GM12878 (cell line): ENCODE data around the gene STK33. TPM values are rescaled to one million over a fixed set of nuclear protein-coding genes. Genes with fewer than 3 reads are reported as not detected.

ENCODE experiments used
- ATAC-seq: fragments of 200-7000 bp; cut with Tn5 transposase; 3 replicates; pipeline ENCODE4 v1.9.1; 2020; ENCODE audit warnings: mild to moderate bottlenecking, moderate library complexity
- BruUV-seq: library from RNA; stranded (reverse); fragments of 400-500 nt; replicated peaks from 2 replicates; lab custom pipeline; 2021; lab: Mats Ljungman, UMichigan
- CTCF ChIA-PET: fragments of 300-600 bp; sonication (Branson Sonifier 250); formaldehyde crosslinking; extraction: SDS; loops from one replicate; lab custom pipeline; 2021; ENCODE audit warnings: inconsistent platforms; lab: Yijun Ruan, JAX
- POLR2A ChIA-PET: fragments of 350-600 bp; formaldehyde crosslinking; extraction: SDS; loops from one replicate; lab custom pipeline; 2021; ENCODE audit warnings: inconsistent platforms; lab: Charles Lee
- RAD21 ChIA-PET: fragments of 300-600 bp; sonication (Branson Sonifier 250); formaldehyde crosslinking; loops from one replicate; lab custom pipeline; 2023; ENCODE audit warnings: antibody characterized with exemption; ENCODE audit not compliant: unreplicated experiment; lab: Charles Lee
- SMC1A ChIA-PET: fragments of 300-600 bp; sonication (Branson Sonifier 250); formaldehyde crosslinking; loops from one replicate; lab custom pipeline; 2023; ENCODE audit not compliant: unreplicated experiment, uncharacterized antibody; lab: Charles Lee
- DNase-seq: peaks from one replicate; pipeline ENCODE4 v3.0.0-alpha.2; 2011; ENCODE audit warnings: low read depth, low spot score
- FAIRE-seq: peaks from 3 replicates; lab custom pipeline; 2011; peaks lifted over from hg19 to GRCh38; lab: Jason Lieb, UNC
- H2AFZ ChIP-seq: 2 replicates; pipeline ENCODE4 v1.6.0; 2011; ENCODE audit warnings: low read depth, low read length, control low read depth; ENCODE audit not compliant: control insufficient read depth
- H3K27ac ChIP-seq: 2 replicates; pipeline ENCODE4 v1.5.1; 2011; ENCODE audit warnings: control low read depth; ENCODE audit not compliant: control insufficient read depth, insufficient read depth
- H3K27me3 ChIP-seq, 2 experiments: replicated peaks in 1 of 2; 2 replicates each; pipeline versions ENCODE4 v1.6.0 to v1.6.1; 2011; ENCODE audit warnings: low read length in 1 of 2; ENCODE audit not compliant: control insufficient read depth in 2 of 2, insufficient read depth in 2 of 2
- H3K36me3 ChIP-seq, 2 experiments: 2 replicates each; pipeline ENCODE4 v1.5.1; 2011; ENCODE audit warnings: low read length in 1 of 2; ENCODE audit not compliant: control insufficient read depth in 2 of 2, insufficient read depth in 2 of 2
- H3K4me1 ChIP-seq: 2 replicates; pipeline ENCODE4 v1.6.1; 2011; ENCODE audit warnings: mild to moderate bottlenecking, low read length, moderate library complexity, mixed read lengths; ENCODE audit not compliant: control insufficient read depth, insufficient read depth
- H3K4me2 ChIP-seq: 2 replicates; pipeline ENCODE4 v1.6.0; 2011; ENCODE audit warnings: control low read depth; ENCODE audit not compliant: control insufficient read depth, insufficient read depth
- H3K4me3 ChIP-seq: fragments of 200-600 bp; sonication (generic); 2 replicates; pipeline ENCODE4 v1.5.1; 2016
- H3K79me2 ChIP-seq: 2 replicates; pipeline ENCODE4 v1.6.0; 2011; ENCODE audit warnings: low read length; ENCODE audit not compliant: control insufficient read depth, insufficient read depth
- H3K9ac ChIP-seq: 2 replicates; pipeline ENCODE4 v1.8.0; 2011; ENCODE audit warnings: low read length, control low read depth, mixed read lengths; ENCODE audit not compliant: control insufficient read depth, insufficient read depth
- H3K9me3 ChIP-seq: replicated peaks from 3 replicates; pipeline ENCODE4 v1.5.1; 2011; ENCODE audit warnings: mild to moderate bottlenecking, low read length; ENCODE audit not compliant: control insufficient read depth, insufficient read depth
- H4K20me1 ChIP-seq: 2 replicates; pipeline ENCODE4 v1.6.0; 2011; ENCODE audit not compliant: control insufficient read depth, insufficient read depth
- CEBPB ChIP-seq, 2 experiments: fragments of 150-350 bp in 1 of 2; IDR thresholded peaks; 2 replicates each; pipeline ENCODE4 v1.6.1; 2012 to 2014; ENCODE audit warnings: low read depth in 2 of 2, low read length in 2 of 2, borderline replicate concordance in 1 of 2, inconsistent platforms in 1 of 2
- CHD4 ChIP-seq: fragments of 200-600 bp; sonication (generic); IDR thresholded peaks from 2 replicates; pipeline ENCODE4 v1.6.1; 2016; ENCODE audit warnings: mild to moderate bottlenecking
- JUNB ChIP-seq: IDR thresholded peaks from 2 replicates; pipeline ENCODE4 v1.6.1; 2016; ENCODE audit warnings: antibody characterized with exemption, mild to moderate bottlenecking
- MYB ChIP-seq: fragments of 150-350 bp; IDR thresholded peaks from 2 replicates; pipeline ENCODE4 v1.6.1; 2014; ENCODE audit warnings: mild to moderate bottlenecking, low read depth, low read length, borderline replicate concordance
- NR2C1 ChIP-seq: fragments of 450-650 bp; IDR thresholded peaks from 2 replicates; pipeline ENCODE4 v1.6.1; 2017; ENCODE audit warnings: antibody characterized with exemption, mild to moderate bottlenecking, moderate library complexity
- ZNF217 ChIP-seq: fragments of 450-650 bp; IDR thresholded peaks from 2 replicates; pipeline ENCODE4 v1.6.1; 2017; ENCODE audit warnings: antibody characterized with exemption, mild to moderate bottlenecking
- ZNF592 ChIP-seq: fragments of 450-650 bp; IDR thresholded peaks from 2 replicates; pipeline ENCODE4 v1.6.1; 2017; ENCODE audit warnings: mild to moderate bottlenecking, moderate library complexity
- WGBS: methylation state at CpG from one replicate; pipeline ENCODE4 v1.1.6; 2016; ENCODE audit warnings: low lambda C conversion rate; ENCODE audit not compliant: insufficient replicate concordance, insufficient coverage; ENCODE audit errors: missing lambda C conversion rate; 5-methylcytosine and 5-hydroxymethylcytosine counted together
- in situ Hi-C: fragments of 300-500 bp; cut with MboI; formaldehyde crosslinking; loops from 9 replicates; pipeline ENCODE4 v1.14.3; 2018; ENCODE audit warnings: mixed read lengths
- intact Hi-C: fragments of 100-400 bp; cut with micrococcal nuclease; formaldehyde crosslinking; loops from one replicate; pipeline ENCODE4 v1.14.2; 2022; ENCODE audit not compliant: unreplicated experiment
- polyA plus RNA-seq, 11 experiments: library from polyadenylated mRNA; depleted of rRNA in 4 of 11; unstranded in 6 of 11; stranded (reverse) in 5 of 11; fragments of >200 nt; fragmentation: Nextera tagmentation in 4 of 11; fragmentation: Illumina TruSeq in 1 of 11; extraction: Ambion mirVana in 4 of 11; extraction: Trizol in 1 of 11; gene quantifications; 1 replicate in 1 of 11; 2 replicates in 10 of 11; pipeline versions ENCODE4 v1.2.1 to v1.2.3, GENCODE V29; 2011 to 2016; ENCODE audit warnings: inconsistent platforms in 2 of 11, missing spikeins in 2 of 11, low read depth in 1 of 11
- total RNA-seq, 4 experiments: library from RNA; depleted of rRNA in 3 of 4; stranded (reverse); fragments of >200 nt in 3 of 4; fragmentation: Illumina TruSeq in 1 of 4; extraction: Trizol in 1 of 4; gene quantifications; 2 replicates each; pipeline versions ENCODE4 v1.2.1 to v1.2.3, GENCODE V29; 2013 to 2021
- TF ChIP-seq, protein P1 (sequence below): fragments of 450-650 bp; IDR thresholded peaks from 2 replicates; pipeline ENCODE4 v1.6.1; 2017; ENCODE audit warnings: mild to moderate bottlenecking, moderate library complexity
- TF ChIP-seq, protein P2 (sequence below): fragments of 450-650 bp; IDR thresholded peaks from 2 replicates; pipeline ENCODE4 v1.6.1; 2014; ENCODE audit warnings: mild to moderate bottlenecking
- TF ChIP-seq, protein P3 (sequence below): IDR thresholded peaks from 2 replicates; pipeline ENCODE4 v1.6.1; 2011; ENCODE audit warnings: borderline replicate concordance, low read depth, mild to moderate bottlenecking, moderate library complexity, mixed read lengths, low read length; ENCODE audit not compliant: insufficient read depth; ENCODE audit errors: extremely low read length

Gene STK33
- total and polyA plus RNA-seq, 10 of the 15 experiments (the other 5 are each of a cell fraction or from before 2014, with no cell fraction given): 5.2 to 27.3 (median 18.3) TPM

- ChIA-PET RAD21 (interaction anchor here (0.7 to 3.9 kb wide), 9 partner anchors 10 to 329 kb away, joined by 3 to 47 read pairs (median 4); no protein-coding TSS in a partner anchor), CTCF (interaction anchor here (1.0 to 3.9 kb wide), 9 partner anchors 10 to 331 kb away, joined by 3 to 68 read pairs (median 3); no protein-coding TSS in a partner anchor), POLR2A (interaction anchor here (0.6 to 1.0 kb wide), 2 partner anchors 157 to 1017 kb away, joined by 4 to 5 read pairs; no protein-coding TSS in a partner anchor), SMC1A (interaction anchor here (0.8 to 3.8 kb wide), 15 partner anchors 10 to 267 kb away, joined by 3 to 46 read pairs (median 3); partner anchors contain the start of genes LMO1 and STK33)
- Histone ChIP-seq H3K4me2 (peak overlapping the region; percentile 83; the same call in 1 of the 2 replicates), H3K9me3 (no peaks in the 10 kb centered on the region), H3K4me3 (no peak overlapping the region), H2AFZ (no peak overlapping the region; the same call in 1 of the 2 replicates), H3K27me3 (no peaks in the 10 kb centered on the region), H3K4me1 (peaks cover 20% of the 10 kb centered on the region), H4K20me1 (no peaks in the 10 kb centered on the region), H3K36me3 (no peaks in the 10 kb centered on the region), H3K27ac (peak overlapping the region; percentile 54)
- in situ Hi-C loops (no loop called here), intact Hi-C loops (loop anchor here (5.0 to 10.0 kb wide), 2 partner anchors 54 to 153 kb away; partner anchors contain the start of genes RPL27A and TRIM66)
- ATAC-seq (no peak), DNase-seq (no peak), FAIRE-seq (no peak)
- BruUV-seq: no TSS peak
- 100% methylated on average over 4 of the region's 4 CpGs for WGBS
- no peak for TF ChIP-seq NR2C1
- TF ChIP-seq, protein P1, sequence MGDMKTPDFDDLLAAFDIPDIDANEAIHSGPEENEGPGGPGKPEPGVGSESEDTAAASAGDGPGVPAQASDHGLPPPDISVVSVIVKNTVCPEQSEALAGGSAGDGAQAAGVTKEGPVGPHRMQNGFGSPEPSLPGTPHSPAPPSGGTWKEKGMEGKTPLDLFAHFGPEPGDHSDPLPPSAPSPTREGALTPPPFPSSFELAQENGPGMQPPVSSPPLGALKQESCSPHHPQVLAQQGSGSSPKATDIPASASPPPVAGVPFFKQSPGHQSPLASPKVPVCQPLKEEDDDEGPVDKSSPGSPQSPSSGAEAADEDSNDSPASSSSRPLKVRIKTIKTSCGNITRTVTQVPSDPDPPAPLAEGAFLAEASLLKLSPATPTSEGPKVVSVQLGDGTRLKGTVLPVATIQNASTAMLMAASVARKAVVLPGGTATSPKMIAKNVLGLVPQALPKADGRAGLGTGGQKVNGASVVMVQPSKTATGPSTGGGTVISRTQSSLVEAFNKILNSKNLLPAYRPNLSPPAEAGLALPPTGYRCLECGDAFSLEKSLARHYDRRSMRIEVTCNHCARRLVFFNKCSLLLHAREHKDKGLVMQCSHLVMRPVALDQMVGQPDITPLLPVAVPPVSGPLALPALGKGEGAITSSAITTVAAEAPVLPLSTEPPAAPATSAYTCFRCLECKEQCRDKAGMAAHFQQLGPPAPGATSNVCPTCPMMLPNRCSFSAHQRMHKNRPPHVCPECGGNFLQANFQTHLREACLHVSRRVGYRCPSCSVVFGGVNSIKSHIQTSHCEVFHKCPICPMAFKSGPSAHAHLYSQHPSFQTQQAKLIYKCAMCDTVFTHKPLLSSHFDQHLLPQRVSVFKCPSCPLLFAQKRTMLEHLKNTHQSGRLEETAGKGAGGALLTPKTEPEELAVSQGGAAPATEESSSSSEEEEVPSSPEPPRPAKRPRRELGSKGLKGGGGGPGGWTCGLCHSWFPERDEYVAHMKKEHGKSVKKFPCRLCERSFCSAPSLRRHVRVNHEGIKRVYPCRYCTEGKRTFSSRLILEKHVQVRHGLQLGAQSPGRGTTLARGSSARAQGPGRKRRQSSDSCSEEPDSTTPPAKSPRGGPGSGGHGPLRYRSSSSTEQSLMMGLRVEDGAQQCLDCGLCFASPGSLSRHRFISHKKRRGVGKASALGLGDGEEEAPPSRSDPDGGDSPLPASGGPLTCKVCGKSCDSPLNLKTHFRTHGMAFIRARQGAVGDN: no peak
- TF ChIP-seq CEBPB (IDR thresholded peaks at IDR 0.05; ENCODE audit: borderline replicate concordance in 1 of 2, low read depth in 2 of 2, low read length in 2 of 2): no peak
- TF ChIP-seq, protein P2, sequence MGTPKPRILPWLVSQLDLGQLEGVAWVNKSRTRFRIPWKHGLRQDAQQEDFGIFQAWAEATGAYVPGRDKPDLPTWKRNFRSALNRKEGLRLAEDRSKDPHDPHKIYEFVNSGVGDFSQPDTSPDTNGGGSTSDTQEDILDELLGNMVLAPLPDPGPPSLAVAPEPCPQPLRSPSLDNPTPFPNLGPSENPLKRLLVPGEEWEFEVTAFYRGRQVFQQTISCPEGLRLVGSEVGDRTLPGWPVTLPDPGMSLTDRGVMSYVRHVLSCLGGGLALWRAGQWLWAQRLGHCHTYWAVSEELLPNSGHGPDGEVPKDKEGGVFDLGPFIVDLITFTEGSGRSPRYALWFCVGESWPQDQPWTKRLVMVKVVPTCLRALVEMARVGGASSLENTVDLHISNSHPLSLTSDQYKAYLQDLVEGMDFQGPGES: no peak
- no peak for TF ChIP-seq MYB
- no peak for TF ChIP-seq ZNF592
- no peak for TF ChIP-seq ZNF217
- no peak for TF ChIP-seq CHD4
- TF ChIP-seq JUNB: no peak
- TF ChIP-seq, protein P3, sequence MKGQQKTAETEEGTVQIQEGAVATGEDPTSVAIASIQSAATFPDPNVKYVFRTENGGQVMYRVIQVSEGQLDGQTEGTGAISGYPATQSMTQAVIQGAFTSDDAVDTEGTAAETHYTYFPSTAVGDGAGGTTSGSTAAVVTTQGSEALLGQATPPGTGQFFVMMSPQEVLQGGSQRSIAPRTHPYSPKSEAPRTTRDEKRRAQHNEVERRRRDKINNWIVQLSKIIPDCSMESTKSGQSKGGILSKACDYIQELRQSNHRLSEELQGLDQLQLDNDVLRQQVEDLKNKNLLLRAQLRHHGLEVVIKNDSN: no peak
- TF ChIP-seq, all 136 proteins: peak for 0
- Histone ChIP-seq H3K9ac (no peak overlapping the region), H3K79me2 (no peaks in the 10 kb centered on the region; the same call in 1 of the 2 replicates)
These were observed 62.7 kb downstream of the STK33 start for GRCh38 chr11:8531312-8531711.
